ENCODE results near the gene RAC2.

GRCh38 chr22:37240941-37241320 is 3.1 kb downstream of the RAC2 start:
- TF ChIP-seq CTCF (IDR thresholded peaks at IDR 0.05) (no peak), POLR2A (IDR thresholded peaks at IDR 0.05) (no peak)
